ENCODE data around the gene ACOT11.

- TF ChIP-seq CTCF (conservative IDR thresholded peaks at IDR 0.05) (no peak), EZH2 (IDR thresholded peaks at IDR 0.05; ENCODE audit: low read depth) (no peak)
These were observed 40.3 kb downstream of the ACOT11 start for GRCh38 chr1:54588377-54588776.

All from PC-9 (cell line).